NB4 (cell line): ENCODE data around the gene ILF3.
A peak's percentile ranks its signal among the peaks of the same experiment; 100 is the strongest.
"Not testable (repeated sequence)": the region's sequence is repeated elsewhere in the genome, so short reads cannot be mapped to it uniquely, and the experiment has no call there.

Experiments
- DNase-seq: peaks from one replicate; pipeline ENCODE4 v3.0.0; 2010; ENCODE audit warnings: low read depth
- H3K4me3 ChIP-seq: one replicate; pipeline ENCODE4 v1.5.1; 2011; ENCODE audit warnings: mild to moderate bottlenecking, low read depth, low read length, moderate library complexity
- CTCF ChIP-seq: IDR thresholded peaks from one replicate; pipeline ENCODE4 v1.5.1; 2012; ENCODE audit warnings: low read depth, low read length
- MAX ChIP-seq: IDR thresholded peaks from 2 replicates; pipeline ENCODE4 v1.6.1; 2011; ENCODE audit warnings: low read depth, low read length
- MYC ChIP-seq: IDR thresholded peaks from 2 replicates; pipeline ENCODE4 v1.6.1; 2011; ENCODE audit warnings: low read depth, low read length
- POLR2A ChIP-seq: IDR thresholded peaks from 2 replicates; pipeline ENCODE4 v1.6.1; 2011; ENCODE audit warnings: mild to moderate bottlenecking; ENCODE audit not compliant: insufficient read length; ENCODE audit errors: extremely low read depth

ILF3 gene

GRCh38 chr19:10670182-10670581 lies 16.0 kb downstream of the ILF3 start:
- H3K4me3 ChIP-seq = no peak overlapping the region
- no peak for DNase-seq
- TF ChIP-seq CTCF (no peak), MAX (no peak), POLR2A (no peak), MYC (no peak)

GRCh38 chr19:10670876-10671804 lies 17.0 kb downstream of the ILF3 start:
- H3K4me3 ChIP-seq = no peak overlapping the region
- no peak for DNase-seq
- no peak for TF ChIP-seq POLR2A
- TF ChIP-seq MAX = 0 out of 2 replicates have a peak, but pooled peaks have one; percentile 26

DNA sequence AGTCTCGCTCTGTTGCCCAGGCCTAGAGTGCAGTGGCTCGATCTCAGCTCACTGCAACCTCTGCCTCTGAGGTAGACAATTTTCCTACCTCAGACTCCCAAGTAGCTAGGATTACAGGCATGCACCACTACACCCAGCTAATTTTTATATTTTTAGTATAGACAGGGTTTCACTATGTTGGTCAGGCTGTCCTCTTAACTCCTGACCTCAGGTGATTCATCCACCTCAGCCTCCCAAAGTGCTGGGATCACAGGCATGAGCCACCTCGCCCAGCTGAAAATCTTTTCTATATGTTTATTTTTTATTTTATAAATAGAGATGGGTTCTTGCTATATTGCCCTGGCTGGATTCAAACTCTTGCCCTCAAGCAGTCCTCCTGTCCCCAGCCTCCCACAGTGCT lies 17.8 kb downstream of the ILF3 start:
- DNase-seq = not testable (repeated sequence)

DNA sequence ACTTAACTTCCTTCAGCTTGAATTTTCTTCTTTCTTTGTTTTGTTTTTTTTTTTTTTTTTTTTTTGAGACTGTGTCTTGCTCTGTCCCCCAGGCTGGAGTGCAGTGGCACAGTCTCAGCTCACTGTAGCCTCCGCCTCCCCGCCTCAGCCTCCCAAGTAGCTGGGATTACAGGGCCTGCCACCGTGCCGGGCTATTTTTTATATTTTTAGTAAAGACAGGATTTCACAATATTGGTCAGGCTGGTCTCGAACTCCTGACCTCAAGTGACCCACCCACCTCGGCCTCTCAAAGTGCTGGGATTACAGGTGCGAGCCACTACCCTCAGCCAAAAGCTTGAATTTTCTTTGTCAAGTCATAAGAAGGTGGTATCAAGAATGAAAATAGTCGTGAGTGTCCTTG lies 21.1 kb downstream of the ILF3 start:
- not testable (repeated sequence) for DNase-seq, H3K4me3 ChIP-seq

More for the DNA sequence above, 17.8 kb downstream of the ILF3 start:
- H3K4me3 ChIP-seq = not testable (repeated sequence)

- no peak for DNase-seq
- no peak for TF ChIP-seq MAX
- TF ChIP-seq POLR2A = peak; percentile 10
- TF ChIP-seq CTCF = no peak
- TF ChIP-seq MYC = no peak
- H3K4me3 ChIP-seq = no peak overlapping the region
These were observed 23.6 kb downstream of the ILF3 start for GRCh38 chr19:10677751-10678150.

DNA sequence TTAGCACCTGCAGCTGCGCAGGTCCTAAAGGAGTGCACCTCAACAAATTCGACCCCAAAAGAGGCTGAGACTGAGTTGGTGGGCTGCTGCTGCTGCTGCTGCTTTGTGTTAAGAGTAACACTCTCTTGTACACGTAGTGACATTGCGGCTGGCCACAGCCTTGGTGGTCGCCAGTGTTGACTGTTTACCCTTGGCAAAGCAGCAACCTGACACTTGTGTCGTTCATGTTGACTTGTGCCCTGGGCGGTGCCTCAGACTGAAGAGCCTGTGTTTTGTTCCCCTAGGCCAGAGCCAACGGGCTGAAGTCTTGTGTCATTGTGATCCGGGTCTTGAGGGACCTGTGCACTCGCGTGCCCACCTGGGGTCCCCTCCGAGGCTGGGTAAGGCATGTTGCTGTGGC lies 24.7 kb downstream of the ILF3 start:
- TF ChIP-seq MAX (no peak), MYC (no peak), CTCF (no peak), POLR2A (no peak)
- H3K4me3 ChIP-seq = no peak overlapping the region

DNA sequence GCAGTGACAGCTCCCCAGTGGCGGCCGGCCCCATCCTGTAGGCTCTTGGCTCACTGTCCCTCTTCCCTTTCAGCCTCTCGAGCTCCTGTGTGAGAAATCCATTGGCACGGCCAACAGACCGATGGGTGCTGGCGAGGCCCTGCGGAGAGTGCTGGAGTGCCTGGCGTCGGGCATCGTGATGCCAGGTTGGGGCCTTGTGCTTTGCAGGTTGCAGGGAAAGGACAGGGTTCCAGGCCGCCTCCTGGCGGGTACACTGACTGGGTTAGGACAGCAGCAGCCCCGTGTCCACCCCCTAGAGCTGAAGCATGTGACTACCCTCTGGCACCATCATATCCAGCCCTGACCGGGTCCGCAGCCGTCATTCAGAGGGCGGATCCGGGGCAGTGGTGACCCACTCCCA lies 25.6 kb downstream of the ILF3 start:
- no peak for DNase-seq
- TF ChIP-seq MAX (no peak), MYC (no peak), CTCF (no peak), POLR2A (peak; percentile 22)
- no peak overlapping the region for H3K4me3 ChIP-seq

More for the DNA sequence above, 24.7 kb downstream of the ILF3 start:
- DNase-seq = no peak
